K562 treated with DMSO at 1 percent for 12 hours (cell line): ENCODE data around the gene CYTH4. TPM values are rescaled to one million over a fixed set of nuclear protein-coding genes. Genes with fewer than 3 reads are reported as not detected.

Experiments used
- total RNA-seq: library from RNA; unstranded; fragments of 300-600 nt; gene quantifications from 2 replicates; pipeline ENCODE4 v1.2.3, GENCODE V29; 2022; ENCODE audit not compliant: insufficient read depth

CYTH4 gene
- 0.49 and 1.9 TPM in 2 replicates for total RNA-seq

GRCh38 chr22:37282385-37282677 lies at the start of gene CYTH4:
TSS of gene CYTH4 (plus strand) at chr22:37282508. CDS start at chr22:37282570, 62 bp downstream.

GRCh38 chr22:37244114-37244921 lies 38.0 kb upstream of the CYTH4 start, which contains the start of gene RAC2:
TSS of gene RAC2 (minus strand) at chr22:37244269. CDS start at chr22:37244148, 121 bp downstream.

Other genes starting within 250 kb of the CYTH4 start
- not detected in 2 replicates for gene KCTD17, start 230.8 kb upstream of the CYTH4 start, total RNA-seq
- not detected in 2 replicates for gene TMPRSS6, start 172.8 kb upstream of the CYTH4 start, total RNA-seq
- gene IL2RB, start 132.6 kb upstream of the CYTH4 start, total RNA-seq = 0.72 and 1.0 TPM in 2 replicates
- 0.58 and 1.2 TPM in 2 replicates for gene C1QTNF6, start 94.3 kb upstream of the CYTH4 start, total RNA-seq
- gene SSTR3, start 70.0 kb upstream of the CYTH4 start, total RNA-seq = not detected in 2 replicates
- 239 and 319 TPM in 2 replicates for gene RAC2, start 38.2 kb upstream of the CYTH4 start, total RNA-seq
- gene ELFN2, start 145.0 kb downstream of the CYTH4 start, total RNA-seq = not detected in 2 replicates
- gene MFNG, start 203.9 kb downstream of the CYTH4 start, total RNA-seq = not detected in 2 replicates
- 3.1 and 3.2 TPM in 2 replicates for gene CARD10, start 236.9 kb downstream of the CYTH4 start, total RNA-seq